Liver (tissue), 9 donors: Measurements from ENCODE around the gene AP1M1. TPM values are rescaled to one million over a fixed set of nuclear protein-coding genes. Genes with fewer than 3 reads are reported as not detected.

ENCODE experiments used
- DNase-seq: peaks from one replicate; pipeline ENCODE4 v3.0.0-alpha.2; 2017; ENCODE audit warnings: low spot score
- H3K27ac ChIP-seq, 2 donors: one replicate each; pipeline ENCODE4 v1.7.0; 2013; ENCODE audit warnings: inconsistent platforms in 2 of 2, low read length in 2 of 2, control low read depth in 1 of 2, low read depth in 1 of 2, mild to moderate bottlenecking in 1 of 2
- H3K27me3 ChIP-seq, 4 donors: one replicate each; pipeline versions ENCODE4 v1.6.1 to v1.7.0; 2013; ENCODE audit warnings: low read length in 3 of 4, inconsistent platforms in 1 of 4, mild to moderate bottlenecking in 1 of 4, moderate library complexity in 1 of 4; ENCODE audit not compliant: control insufficient read depth in 4 of 4, insufficient read depth in 4 of 4
- H3K36me3 ChIP-seq, 4 donors: one replicate each; pipeline versions ENCODE4 v1.6.1 to v1.7.0; 2013; ENCODE audit warnings: low read length in 3 of 4, mild to moderate bottlenecking in 3 of 4, low read depth in 1 of 4, moderate library complexity in 1 of 4; ENCODE audit not compliant: control insufficient read depth in 4 of 4, insufficient read depth in 3 of 4
- H3K4me1 ChIP-seq, 4 donors: one replicate each; pipeline versions ENCODE4 v1.6.1 to v1.7.0; 2013; ENCODE audit warnings: low read length in 3 of 4, mild to moderate bottlenecking in 3 of 4, moderate library complexity in 1 of 4; ENCODE audit not compliant: control insufficient read depth in 4 of 4, insufficient read depth in 4 of 4
- H3K4me3 ChIP-seq, 3 donors: one replicate each; pipeline versions ENCODE4 v1.6.1 to v1.7.0; 2013; ENCODE audit warnings: low read length in 3 of 3, control low read depth in 1 of 3, low read depth in 1 of 3, mild to moderate bottlenecking in 1 of 3
- H3K9ac ChIP-seq, 2 donors: one replicate each; pipeline ENCODE4 v1.7.0; 2013; ENCODE audit warnings: low read length in 2 of 2, mild to moderate bottlenecking in 2 of 2, moderate library complexity in 2 of 2, control low read depth in 1 of 2, low read depth in 1 of 2
- H3K9me3 ChIP-seq, 4 donors: one replicate each; pipeline versions ENCODE4 v1.6.1 to v1.7.0; 2013; ENCODE audit warnings: low read length in 3 of 4; ENCODE audit not compliant: control insufficient read depth in 4 of 4
- FOXA2 ChIP-seq: IDR thresholded peaks from 2 replicates; pipeline ENCODE4 v1.6.1; 2016; ENCODE audit warnings: antibody characterized with exemption
- GABPA ChIP-seq, 2 donors: IDR thresholded peaks in 1 of 2; conservative IDR thresholded peaks in 1 of 2; 2 replicates each; pipeline ENCODE4 v1.6.1; 2016; ENCODE audit warnings: antibody characterized with exemption in 2 of 2, mild to moderate bottlenecking in 1 of 2, moderate library complexity in 1 of 2
- HNF4A ChIP-seq, 2 donors: conservative IDR thresholded peaks; 2 replicates each; pipeline ENCODE4 v1.6.1; 2016; ENCODE audit warnings: antibody characterized with exemption in 2 of 2, mild to moderate bottlenecking in 2 of 2
- HNF4G ChIP-seq: IDR thresholded peaks from 2 replicates; pipeline ENCODE4 v1.6.1; 2016; ENCODE audit warnings: antibody characterized with exemption
- JUND ChIP-seq, 2 donors: IDR thresholded peaks; 2 replicates each; pipeline ENCODE4 v1.6.1; 2016; ENCODE audit warnings: antibody characterized with exemption in 2 of 2
- NR2F2 ChIP-seq: IDR thresholded peaks from 2 replicates; pipeline ENCODE4 v1.6.1; 2016; ENCODE audit warnings: antibody characterized with exemption
- RAD21 ChIP-seq, 2 donors: IDR thresholded peaks; 2 replicates each; pipeline ENCODE4 v1.6.1; 2016; ENCODE audit warnings: antibody characterized with exemption in 2 of 2, mild to moderate bottlenecking in 2 of 2
- RXRA ChIP-seq, 2 donors: IDR thresholded peaks; 2 replicates each; pipeline ENCODE4 v1.6.1; 2017 to 2018; ENCODE audit warnings: antibody characterized with exemption in 2 of 2, mild to moderate bottlenecking in 1 of 2
- SP1 ChIP-seq: IDR thresholded peaks from 2 replicates; pipeline ENCODE4 v1.6.1; 2018; ENCODE audit warnings: antibody characterized with exemption, mild to moderate bottlenecking
- YY1 ChIP-seq: IDR thresholded peaks from 2 replicates; pipeline ENCODE4 v1.6.1; 2016; ENCODE audit warnings: antibody characterized with exemption, mild to moderate bottlenecking
- WGBS: extraction: QIAGEN DNeasy Blood & Tissue Kit; methylation state at CpG from one replicate; pipeline ENCODE4 v1.1.7; 2013; 5-methylcytosine and 5-hydroxymethylcytosine counted together
- polyA plus RNA-seq, 2 donors: library from polyadenylated mRNA; stranded (reverse) in 1 of 2; unstranded in 1 of 2; fragments of 200-250 nt in 1 of 2; fragments of >200 nt in 1 of 2; fragmentation: Nextera tagmentation in 1 of 2; extraction: Ambion mirVana in 1 of 2; gene quantifications; one replicate each; pipeline versions ENCODE4 v1.2.1 to v1.2.3, GENCODE V29; 2013 to 2015
- total RNA-seq, 2 donors: library from RNA; depleted of rRNA; stranded (reverse); fragments of >200 nt; gene quantifications; one replicate each; pipeline ENCODE4 v1.2.3, GENCODE V29; 2014
- TF ChIP-seq, protein P1 (sequence below): IDR thresholded peaks from 2 replicates; pipeline ENCODE4 v1.6.1; 2016; ENCODE audit warnings: antibody characterized with exemption, mild to moderate bottlenecking
- TF ChIP-seq, protein P2 (sequence below): IDR thresholded peaks from 2 replicates; pipeline ENCODE4 v1.6.1; 2016; ENCODE audit warnings: antibody characterized with exemption
- TF ChIP-seq, protein P3 (sequence below): fragments of 150-350 bp; IDR thresholded peaks from 2 replicates; pipeline ENCODE4 v1.5.1; 2017; ENCODE audit warnings: improper control_type of control experiment, low read depth, low read length; ENCODE audit not compliant: missing input control
- donor health status: healthy.
- donor health status: healthy.
- donor health status: healthy.
- donor health status: healthy.
- donor health status: healthy.

Gene AP1M1
- total and polyA plus RNA-seq, 4 donors = 25.4 to 62.2 (median 50.4) TPM

DNA sequence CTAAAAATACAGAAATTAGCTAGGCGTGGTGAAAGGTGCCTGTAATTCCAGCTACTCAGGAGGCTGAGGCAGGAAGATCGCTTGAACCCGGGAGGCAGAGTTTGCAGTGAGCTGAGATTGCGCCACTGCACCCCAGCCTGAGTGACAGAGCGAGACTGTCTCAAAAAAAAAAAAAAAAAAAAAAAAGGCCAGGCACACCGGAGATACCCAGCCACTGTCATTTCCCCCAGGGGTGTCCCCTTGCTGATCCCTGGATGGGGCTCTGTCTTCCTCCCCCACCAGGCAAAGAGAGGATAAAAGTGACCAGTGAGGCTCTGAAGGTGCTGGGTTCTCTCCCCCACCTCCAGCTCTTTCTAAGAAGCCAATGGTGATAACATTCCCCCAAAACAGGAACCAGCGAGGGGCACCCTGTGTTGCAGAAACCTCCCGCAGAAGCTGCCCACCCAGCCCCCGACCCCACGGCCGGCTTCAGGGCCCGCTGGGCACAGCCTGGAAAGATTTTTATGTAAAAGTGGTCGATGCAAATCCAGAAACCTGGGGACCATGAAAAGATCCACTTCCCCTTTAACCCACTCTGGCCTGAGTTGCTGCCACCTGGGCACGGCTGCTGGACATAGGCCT is 65.5 kb downstream of the AP1M1 start:
- Histone ChIP-seq H3K27me3 (no peaks in the 10 kb centered on the region), H3K4me3 (no peak overlapping the region), H3K9ac (no peak overlapping the region), H3K27ac (no peak overlapping the region), H3K9me3 (no peaks in the 10 kb centered on the region), H3K36me3 (no peaks in the 10 kb centered on the region), H3K4me1 (peaks cover 9 to 32% (median 18%) of the 10 kb centered on the region in 4 donors)
- TF ChIP-seq, protein P1, sequence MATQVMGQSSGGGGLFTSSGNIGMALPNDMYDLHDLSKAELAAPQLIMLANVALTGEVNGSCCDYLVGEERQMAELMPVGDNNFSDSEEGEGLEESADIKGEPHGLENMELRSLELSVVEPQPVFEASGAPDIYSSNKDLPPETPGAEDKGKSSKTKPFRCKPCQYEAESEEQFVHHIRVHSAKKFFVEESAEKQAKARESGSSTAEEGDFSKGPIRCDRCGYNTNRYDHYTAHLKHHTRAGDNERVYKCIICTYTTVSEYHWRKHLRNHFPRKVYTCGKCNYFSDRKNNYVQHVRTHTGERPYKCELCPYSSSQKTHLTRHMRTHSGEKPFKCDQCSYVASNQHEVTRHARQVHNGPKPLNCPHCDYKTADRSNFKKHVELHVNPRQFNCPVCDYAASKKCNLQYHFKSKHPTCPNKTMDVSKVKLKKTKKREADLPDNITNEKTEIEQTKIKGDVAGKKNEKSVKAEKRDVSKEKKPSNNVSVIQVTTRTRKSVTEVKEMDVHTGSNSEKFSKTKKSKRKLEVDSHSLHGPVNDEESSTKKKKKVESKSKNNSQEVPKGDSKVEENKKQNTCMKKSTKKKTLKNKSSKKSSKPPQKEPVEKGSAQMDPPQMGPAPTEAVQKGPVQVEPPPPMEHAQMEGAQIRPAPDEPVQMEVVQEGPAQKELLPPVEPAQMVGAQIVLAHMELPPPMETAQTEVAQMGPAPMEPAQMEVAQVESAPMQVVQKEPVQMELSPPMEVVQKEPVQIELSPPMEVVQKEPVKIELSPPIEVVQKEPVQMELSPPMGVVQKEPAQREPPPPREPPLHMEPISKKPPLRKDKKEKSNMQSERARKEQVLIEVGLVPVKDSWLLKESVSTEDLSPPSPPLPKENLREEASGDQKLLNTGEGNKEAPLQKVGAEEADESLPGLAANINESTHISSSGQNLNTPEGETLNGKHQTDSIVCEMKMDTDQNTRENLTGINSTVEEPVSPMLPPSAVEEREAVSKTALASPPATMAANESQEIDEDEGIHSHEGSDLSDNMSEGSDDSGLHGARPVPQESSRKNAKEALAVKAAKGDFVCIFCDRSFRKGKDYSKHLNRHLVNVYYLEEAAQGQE = no peak
- TF ChIP-seq SP1 = no peak
- TF ChIP-seq RXRA (IDR thresholded peaks at IDR 0.05) = peak in 1 of 2 donors; percentile 3
- TF ChIP-seq FOXA2 = no peak
- TF ChIP-seq HNF4G = no peak
- peak in 1 of 2 donors; percentile 3 for TF ChIP-seq HNF4A (conservative IDR thresholded peaks at IDR 0.05)
- TF ChIP-seq GABPA (IDR thresholded peaks at IDR 0.05 in 1 of 2, conservative IDR thresholded peaks at IDR 0.05 in 1 of 2) = no peak
- TF ChIP-seq, protein P2, sequence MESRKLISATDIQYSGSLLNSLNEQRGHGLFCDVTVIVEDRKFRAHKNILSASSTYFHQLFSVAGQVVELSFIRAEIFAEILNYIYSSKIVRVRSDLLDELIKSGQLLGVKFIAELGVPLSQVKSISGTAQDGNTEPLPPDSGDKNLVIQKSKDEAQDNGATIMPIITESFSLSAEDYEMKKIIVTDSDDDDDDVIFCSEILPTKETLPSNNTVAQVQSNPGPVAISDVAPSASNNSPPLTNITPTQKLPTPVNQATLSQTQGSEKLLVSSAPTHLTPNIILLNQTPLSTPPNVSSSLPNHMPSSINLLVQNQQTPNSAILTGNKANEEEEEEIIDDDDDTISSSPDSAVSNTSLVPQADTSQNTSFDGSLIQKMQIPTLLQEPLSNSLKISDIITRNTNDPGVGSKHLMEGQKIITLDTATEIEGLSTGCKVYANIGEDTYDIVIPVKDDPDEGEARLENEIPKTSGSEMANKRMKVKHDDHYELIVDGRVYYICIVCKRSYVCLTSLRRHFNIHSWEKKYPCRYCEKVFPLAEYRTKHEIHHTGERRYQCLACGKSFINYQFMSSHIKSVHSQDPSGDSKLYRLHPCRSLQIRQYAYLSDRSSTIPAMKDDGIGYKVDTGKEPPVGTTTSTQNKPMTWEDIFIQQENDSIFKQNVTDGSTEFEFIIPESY = no peak
- TF ChIP-seq YY1 = no peak
- TF ChIP-seq, protein P3, sequence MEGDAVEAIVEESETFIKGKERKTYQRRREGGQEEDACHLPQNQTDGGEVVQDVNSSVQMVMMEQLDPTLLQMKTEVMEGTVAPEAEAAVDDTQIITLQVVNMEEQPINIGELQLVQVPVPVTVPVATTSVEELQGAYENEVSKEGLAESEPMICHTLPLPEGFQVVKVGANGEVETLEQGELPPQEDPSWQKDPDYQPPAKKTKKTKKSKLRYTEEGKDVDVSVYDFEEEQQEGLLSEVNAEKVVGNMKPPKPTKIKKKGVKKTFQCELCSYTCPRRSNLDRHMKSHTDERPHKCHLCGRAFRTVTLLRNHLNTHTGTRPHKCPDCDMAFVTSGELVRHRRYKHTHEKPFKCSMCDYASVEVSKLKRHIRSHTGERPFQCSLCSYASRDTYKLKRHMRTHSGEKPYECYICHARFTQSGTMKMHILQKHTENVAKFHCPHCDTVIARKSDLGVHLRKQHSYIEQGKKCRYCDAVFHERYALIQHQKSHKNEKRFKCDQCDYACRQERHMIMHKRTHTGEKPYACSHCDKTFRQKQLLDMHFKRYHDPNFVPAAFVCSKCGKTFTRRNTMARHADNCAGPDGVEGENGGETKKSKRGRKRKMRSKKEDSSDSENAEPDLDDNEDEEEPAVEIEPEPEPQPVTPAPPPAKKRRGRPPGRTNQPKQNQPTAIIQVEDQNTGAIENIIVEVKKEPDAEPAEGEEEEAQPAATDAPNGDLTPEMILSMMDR = no peak
- TF ChIP-seq NR2F2 = no peak
- TF ChIP-seq RAD21 (IDR thresholded peaks at IDR 0.05) = no peak
- 37% methylated on average over 14 of the region's 14 CpGs for WGBS
- no peak for DNase-seq

DNA sequence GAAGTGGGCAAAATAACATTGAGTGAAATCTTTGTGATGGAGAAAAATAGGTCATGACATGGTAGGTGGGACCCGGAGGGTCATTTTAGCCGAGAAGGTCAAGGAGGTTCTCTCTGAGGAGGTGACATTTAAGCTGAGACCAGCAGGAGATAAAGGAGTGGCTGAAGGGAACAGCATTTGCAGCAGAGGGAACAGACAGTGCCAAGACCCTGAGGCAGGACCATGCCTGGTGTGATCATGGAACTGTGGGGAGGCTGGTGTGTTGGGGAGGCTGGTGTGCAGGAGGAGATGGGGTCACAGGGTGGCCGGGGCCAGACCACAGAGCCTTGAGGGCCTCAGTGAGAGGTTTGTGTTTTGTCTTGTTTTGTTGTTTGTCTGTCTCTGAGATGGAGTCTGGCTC is 67.5 kb downstream of the AP1M1 start:
- H3K4me3 ChIP-seq = no peak overlapping the region
- no peaks in the 10 kb centered on the region for H3K36me3 ChIP-seq
- H3K27me3 ChIP-seq = no peaks in the 10 kb centered on the region
- no peaks in the 10 kb centered on the region for H3K9me3 ChIP-seq
- 77% methylated on average over 3 of the region's 3 CpGs for WGBS
- no peak overlapping the region for H3K9ac ChIP-seq
- DNase-seq = no peak
- no peak overlapping the region for H3K27ac ChIP-seq
- TF ChIP-seq HNF4G = no peak
- no peak for TF ChIP-seq RXRA (IDR thresholded peaks at IDR 0.05)
- no peak for TF ChIP-seq JUND (IDR thresholded peaks at IDR 0.05)
- TF ChIP-seq FOXA2 = no peak
- TF ChIP-seq, protein P2 = no peak
- no peak for TF ChIP-seq NR2F2
- TF ChIP-seq HNF4A (conservative IDR thresholded peaks at IDR 0.05) = no peak
- no peak for TF ChIP-seq SP1
- H3K4me1 ChIP-seq = peaks cover 9 to 19% (median 15%) of the 10 kb centered on the region in 4 donors
